Measurements from ENCODE around the gene SHBG.
"Not testable (repeated sequence)": the region's sequence is repeated elsewhere in the genome, so short reads cannot be mapped to it uniquely, and the experiment has no call there.

The SHBG gene, protein sequence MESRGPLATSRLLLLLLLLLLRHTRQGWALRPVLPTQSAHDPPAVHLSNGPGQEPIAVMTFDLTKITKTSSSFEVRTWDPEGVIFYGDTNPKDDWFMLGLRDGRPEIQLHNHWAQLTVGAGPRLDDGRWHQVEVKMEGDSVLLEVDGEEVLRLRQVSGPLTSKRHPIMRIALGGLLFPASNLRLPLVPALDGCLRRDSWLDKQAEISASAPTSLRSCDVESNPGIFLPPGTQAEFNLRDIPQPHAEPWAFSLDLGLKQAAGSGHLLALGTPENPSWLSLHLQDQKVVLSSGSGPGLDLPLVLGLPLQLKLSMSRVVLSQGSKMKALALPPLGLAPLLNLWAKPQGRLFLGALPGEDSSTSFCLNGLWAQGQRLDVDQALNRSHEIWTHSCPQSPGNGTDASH

DNA sequence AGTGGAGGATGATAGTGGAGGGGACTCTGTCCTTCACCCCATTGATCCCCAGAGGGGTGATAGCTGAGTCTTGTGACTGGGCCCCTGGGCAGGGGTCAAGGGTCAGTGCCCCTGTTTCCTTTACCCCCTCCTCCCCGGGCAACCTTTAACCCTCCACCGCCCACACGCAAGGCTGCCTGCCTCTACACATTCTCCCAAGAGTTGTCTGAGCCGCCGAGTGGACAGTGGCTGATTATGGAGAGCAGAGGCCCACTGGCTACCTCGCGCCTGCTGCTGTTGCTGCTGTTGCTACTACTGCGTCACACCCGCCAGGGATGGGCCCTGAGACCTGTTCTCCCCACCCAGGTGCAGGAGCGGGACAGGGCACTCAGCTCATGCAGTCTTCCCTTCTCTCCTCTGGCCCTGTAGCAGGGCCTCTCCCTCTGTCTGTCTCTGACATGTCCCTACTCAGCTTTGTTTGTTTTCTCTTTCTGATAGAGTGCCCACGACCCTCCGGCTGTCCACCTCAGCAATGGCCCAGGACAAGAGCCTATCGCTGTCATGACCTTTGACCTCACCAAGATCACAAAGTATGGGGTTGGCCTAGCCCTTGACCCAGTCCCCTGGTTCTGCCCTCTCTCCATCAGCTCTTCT is at the start of gene SHBG:
TSS of gene SHBG (plus strand) at position 197 of the 633 bp plus-strand sequence. CDS start at position 235, 38 bp downstream.
- no peak for DNase-seq (ENCODE audit: low read depth in 1 of 2, low spot score in 1 of 2)

DNA sequence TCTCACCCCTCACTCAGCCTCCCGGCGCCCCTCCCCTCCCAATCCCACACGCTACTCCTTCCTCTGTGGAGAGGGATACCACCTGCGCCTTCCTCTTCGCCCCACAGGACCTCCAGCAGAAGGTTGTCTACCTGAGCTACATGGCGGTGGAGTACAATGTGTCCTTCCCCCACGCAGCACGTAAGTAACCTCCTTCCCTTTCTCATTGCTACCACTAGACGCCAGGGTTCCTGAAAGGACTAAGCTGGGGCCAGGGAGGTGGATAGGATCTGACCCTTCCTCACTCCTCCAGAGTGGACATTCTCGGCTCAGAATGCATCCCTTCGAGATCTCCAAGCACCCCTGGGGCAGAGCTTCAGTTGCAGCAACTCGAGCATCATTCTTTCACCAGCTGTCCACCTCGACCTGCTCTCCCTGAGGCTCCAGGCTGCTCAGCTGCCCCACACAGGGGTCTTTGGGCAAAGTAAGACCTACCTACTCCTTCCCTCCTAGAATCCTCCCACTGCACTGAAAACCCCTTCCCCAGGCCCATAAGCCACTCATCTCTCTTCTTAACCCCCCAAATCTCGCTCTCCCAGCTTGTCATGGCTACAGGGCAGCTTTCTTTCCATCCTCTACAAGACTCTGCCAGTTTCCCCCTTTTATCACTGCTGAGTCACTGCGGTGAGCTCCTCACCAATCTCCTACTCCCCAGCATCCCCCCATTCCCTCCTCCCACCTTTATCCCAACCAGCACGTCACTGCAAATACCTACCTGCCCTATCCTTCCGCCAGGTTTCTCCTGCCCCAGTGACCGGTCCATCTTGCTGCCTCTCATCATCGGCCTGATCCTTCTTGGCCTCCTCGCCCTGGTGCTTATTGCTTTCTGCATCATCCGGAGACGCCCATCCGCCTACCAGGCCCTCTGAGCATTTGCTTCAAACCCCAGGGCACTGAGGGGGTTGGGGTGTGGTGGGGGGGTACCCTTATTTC is 49.0 kb upstream of the SHBG start:
- no peak for DNase-seq (ENCODE audit: low read depth in 1 of 2, low spot score in 1 of 2)

DNA sequence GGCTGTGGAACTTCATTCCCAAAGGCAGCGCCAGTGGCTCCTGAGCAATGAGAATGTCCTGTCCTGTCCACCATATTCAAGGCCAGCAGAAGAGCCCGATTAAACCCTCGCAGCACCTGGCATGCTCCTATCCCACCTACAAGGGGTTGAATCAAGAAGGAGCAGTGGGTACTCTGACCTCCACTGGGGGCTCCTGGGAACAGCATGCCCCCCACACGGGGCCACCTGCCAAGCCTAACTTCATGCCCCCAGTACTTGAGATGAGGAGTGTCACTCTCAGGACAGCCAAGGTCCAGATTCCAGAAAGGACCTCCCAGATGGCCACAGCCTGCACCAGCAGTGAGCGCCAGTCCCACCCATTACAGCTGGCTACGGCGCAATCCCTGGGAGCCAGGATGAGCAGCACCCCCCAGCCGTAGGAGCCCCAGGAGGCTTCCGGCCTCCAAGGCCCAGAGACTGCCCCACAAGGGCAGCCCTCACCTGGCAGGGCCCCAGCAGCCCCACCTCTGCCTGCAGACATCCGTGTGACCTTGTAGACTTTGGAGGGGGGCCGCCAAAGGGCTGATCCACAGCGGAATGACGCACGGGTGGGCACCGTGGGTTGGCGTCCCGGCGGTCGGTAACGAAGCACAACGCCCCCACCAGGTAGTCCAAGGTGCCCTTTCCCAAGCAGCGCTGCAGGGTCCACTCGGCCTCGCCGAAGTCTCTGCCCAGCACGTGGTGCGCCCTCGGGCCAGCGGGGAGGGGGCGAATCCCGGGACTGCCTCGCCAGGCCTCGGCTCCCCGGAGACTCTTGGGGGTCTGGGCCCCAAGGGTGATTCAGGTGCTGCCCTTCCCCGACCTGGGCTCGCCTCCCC is 47.3 kb upstream of the SHBG start:
- DNase-seq (ENCODE audit: low read depth in 1 of 2, low spot score in 1 of 2) = no peak

DNA sequence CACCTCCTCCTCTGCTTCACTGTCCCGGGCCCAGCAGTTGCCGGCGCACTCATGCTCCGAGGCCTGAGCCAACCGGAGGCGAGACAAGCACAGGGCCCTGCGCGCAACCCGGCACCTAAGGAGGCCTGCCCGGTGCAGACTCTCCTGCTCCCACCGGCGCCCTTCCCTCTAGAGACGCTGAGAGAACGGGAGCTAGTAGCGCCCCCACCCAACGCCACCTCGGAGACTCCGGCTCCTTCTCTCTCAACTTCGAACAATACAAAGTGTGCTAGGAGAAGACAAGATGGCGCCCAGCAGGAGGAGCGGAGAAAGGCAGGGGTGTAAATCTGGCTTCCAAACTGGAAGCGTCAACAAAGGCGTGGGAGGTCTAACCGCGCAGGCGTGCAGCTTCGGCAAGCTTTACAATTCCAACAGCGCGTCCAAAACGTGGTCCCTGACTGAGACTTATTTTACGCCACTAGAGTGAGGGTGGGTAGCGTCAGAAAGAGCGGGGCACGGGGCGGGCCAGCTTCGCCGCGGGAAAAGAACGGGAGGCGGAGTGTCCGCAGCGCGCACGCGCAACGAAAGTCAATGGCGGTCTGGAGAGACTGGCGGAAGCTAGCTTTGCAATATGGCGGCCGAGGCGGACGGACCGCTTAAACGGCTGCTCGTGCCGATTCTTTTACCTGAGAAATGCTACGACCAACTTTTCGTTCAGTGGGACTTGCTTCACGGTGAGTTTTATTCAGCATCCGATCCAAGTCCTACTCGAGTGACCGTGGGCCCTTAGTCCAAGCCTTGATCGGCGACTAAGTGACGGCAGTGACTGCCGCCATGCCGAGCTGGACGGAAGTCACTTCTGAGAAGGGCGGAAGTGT is 46.5 kb upstream of the SHBG start, which contains the start of gene MPDU1:
TSS of gene MPDU1 (plus strand) at position 600 of the 857 bp plus-strand sequence. CDS start at position 611, 11 bp downstream.
- DNase-seq (ENCODE audit: low read depth in 1 of 2, low spot score in 1 of 2) = peak; percentile 91

DNA sequence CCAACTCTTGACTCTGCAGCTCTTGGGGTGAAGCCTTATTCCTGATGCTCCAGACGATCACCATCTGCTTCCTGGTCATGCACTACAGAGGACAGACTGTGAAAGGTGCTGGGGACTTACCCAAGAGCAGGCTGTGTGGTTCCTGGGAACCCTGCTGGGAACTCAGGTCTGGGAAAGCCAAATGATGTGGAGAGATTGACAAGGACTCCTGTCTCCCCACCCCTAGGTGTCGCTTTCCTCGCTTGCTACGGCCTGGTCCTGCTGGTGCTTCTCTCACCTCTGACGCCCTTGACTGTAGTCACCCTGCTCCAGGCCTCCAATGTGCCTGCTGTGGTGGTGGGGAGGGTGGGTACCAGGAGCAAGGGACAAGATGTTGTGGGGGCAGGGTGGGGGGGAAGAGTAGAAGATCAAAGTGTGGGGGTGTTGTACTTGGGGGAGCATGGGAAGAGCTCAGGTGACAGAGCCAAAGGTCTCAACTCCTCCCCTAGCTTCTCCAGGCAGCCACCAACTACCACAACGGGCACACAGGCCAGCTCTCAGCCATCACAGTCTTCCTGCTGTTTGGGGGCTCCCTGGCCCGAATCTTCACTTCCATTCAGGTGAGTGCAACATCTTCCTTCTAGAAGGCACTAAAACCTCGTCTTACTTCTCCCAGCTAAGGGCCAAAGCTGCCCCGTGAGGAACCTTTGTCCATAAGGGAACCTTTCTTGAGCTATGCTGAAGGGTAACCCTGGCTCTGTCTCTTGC is 43.1 kb upstream of the SHBG start:
- DNase-seq (ENCODE audit: low read depth in 1 of 2, low spot score in 1 of 2) = no peak

DNA sequence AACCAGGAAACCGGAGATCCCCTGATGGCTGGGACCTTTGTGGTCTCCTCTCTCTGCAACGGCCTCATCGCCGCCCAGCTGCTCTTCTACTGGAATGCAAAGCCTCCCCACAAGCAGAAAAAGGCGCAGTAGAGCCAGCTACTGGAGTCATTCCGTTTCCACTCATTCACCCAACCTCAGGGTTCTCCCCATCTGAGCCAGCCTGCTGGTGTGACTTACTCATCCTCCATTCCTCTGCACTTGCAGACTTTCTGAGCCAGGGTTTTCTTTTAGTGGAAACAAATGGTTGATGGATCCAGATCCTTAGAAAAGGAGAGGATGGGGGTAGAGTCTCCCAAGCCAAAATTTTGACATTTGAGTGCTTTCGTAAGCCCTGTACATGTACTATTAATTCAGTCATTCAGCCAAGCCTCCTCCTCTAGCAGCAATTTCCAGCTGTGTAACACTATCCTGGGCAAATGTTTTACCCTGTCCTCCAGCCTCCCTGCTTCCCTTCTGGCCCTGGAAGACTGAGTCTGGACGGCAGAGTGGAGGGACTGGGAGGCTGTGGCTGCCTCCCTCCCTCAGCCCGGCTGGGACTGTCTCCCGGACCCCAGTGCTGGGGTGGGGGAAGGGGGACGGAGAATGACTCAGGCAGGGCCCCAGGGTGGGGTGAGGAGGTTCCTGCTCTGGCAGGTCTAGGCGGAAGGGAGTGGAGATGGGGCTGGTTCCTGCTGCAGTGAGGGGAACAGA is 42.3 kb upstream of the SHBG start:
- no peak for DNase-seq (ENCODE audit: low read depth in 1 of 2, low spot score in 1 of 2)

DNA sequence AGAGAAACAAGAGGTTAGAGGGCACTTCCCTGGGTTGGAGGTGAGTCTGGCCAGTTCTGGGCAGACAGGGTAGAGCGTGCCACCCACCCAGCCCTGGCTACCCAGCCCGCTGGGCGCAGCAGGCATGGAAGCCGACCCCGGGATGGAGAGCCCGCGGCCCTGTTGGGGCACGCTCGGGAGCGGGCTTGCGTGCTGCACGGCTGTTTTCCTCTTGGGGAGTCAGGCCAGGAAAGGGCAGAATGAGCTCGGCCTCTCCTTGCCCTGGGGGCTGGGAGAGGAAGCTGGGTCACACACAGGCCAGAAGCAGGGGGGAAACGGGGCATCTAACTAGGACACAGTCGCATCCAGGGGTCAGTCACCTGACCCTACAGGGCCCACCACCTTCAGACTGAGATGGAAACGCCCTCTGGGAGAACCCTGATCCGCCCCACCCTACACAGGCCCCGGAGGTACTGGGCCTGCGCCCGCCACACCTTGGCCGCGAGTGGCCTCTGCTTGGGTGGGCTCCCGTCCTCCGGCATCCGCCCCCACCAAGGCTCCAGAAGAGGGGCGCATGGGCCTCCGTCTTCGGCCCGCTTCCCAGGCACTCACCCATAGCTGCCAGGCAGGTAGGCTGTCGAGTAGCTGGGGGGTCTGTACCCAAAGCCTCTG is 41.3 kb upstream of the SHBG start:
- no peak for DNase-seq (ENCODE audit: low read depth in 1 of 2, low spot score in 1 of 2)

DNA sequence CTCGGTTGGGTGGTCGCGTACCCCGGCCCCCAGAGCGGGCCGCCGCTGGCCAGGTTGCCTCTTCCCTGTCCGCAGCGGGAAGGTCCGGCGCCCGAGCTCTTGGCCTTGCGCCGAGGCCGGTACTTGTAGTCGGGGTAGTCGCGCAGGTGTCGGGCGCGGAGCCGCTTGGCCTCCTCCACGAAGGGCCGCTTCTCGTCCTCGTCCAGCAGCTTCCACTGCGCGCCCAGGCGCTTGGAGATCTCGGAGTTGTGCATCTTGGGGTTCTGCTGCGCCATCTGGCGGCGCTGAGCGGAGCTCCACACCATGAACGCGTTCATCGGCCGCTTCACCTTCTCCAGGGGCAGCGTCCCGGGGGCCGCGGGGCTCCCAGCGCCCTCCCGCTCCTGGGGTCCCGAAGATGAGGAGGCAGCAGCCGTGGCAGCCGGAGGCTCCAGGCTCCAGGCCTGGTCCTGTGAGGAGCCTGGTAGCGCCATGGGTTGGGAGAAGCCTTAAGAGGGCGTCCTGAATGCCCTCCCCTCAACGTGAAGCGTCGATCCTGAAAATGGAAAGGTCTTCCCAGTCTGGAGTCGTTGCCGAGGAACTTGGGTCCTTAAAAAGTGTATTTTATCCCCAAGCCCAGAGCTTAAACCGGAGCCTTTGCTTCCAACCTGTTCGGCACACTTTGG is 40.6 kb upstream of the SHBG start:
- peak; percentile 34 to 57 for DNase-seq (ENCODE audit: low read depth in 1 of 2, low spot score in 1 of 2)

DNA sequence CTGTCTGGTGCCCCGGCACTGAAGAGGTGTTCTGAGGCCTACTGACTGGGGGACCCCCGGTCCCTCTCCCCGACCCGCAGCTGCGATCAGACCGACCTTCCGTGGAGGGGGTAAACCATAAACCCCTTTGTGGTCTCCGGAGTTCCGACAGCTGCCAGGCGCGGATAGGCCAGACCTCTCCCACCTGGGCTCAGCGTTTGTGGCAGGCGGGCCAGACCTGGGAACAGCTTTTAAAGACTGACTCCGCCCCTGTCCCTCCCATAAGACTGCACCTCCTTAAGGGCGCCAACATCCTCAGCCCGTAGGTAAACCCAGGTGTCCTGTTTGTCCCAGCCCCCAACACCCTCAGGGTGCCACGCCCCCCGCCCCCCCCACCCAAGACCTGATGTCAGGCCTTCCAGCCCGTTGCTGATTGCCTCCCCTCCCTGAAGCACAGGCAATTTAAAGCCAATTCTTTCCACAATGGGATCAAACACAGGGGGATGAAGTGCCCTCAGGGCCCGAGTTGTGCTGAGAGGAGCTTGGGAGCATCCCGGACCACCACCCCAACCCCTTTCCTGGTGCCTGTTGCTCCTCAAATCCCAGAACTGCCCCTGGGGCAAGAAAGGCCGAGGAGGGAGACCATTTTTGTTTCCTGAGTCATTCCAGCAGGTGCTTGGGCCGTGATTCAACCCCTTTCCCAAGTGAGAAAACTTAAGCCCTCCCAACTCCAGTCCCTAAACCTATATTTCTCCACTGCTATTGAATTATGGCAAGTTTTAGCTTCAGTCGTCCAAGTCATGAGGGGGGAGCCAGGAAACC is 39.8 kb upstream of the SHBG start, which contains the start of gene SOX15:
TSS of gene SOX15 (minus strand) at position 204 of the 801 bp plus-strand sequence. CDS start 418 bp downstream, outside the sequence.
- DNase-seq (ENCODE audit: low read depth in 1 of 2, low spot score in 1 of 2) = no peak

DNA sequence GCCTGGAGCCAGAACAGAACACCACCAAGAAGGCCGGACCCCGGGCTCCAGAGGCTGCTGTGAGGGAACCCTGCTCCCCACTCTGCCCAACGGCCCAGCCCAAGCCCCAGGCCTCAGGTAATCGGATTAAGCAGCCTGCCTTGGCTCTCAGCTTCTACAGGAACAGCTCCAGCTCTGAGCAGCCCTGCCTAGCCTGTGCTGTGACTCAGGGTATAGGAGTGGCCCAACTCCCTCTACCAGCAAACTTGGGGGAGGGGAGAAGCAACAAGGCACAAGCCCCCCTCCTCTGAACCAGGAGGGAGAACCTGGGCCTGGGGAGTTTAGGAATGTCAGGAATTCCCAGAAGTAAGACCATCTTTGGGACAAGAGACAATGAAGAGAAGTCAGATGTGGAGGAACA is 39.2 kb upstream of the SHBG start:
- no peak for DNase-seq (ENCODE audit: low read depth in 1 of 2, low spot score in 1 of 2)

DNA sequence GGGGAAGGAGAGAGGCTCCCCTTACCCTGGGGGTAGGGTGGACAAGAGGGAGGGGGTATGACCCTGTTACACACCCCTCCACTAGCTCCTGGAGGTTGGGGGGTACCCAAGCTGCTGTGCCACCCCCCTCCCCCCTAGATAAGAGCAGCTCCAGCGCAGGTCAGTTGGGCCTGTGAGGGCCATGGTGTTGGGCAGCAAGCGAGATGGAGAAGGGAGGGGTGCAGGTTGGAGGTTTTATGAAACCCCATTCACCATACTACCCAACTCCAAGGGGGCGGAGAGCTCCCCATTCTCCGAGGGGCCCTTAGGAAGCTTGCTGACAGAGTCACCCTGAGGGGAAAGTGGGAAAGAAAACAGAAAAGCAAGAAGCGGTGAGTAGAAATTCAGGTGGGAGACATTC is 38.3 kb upstream of the SHBG start:
- no peak for DNase-seq (ENCODE audit: low read depth in 1 of 2, low spot score in 1 of 2)

DNA sequence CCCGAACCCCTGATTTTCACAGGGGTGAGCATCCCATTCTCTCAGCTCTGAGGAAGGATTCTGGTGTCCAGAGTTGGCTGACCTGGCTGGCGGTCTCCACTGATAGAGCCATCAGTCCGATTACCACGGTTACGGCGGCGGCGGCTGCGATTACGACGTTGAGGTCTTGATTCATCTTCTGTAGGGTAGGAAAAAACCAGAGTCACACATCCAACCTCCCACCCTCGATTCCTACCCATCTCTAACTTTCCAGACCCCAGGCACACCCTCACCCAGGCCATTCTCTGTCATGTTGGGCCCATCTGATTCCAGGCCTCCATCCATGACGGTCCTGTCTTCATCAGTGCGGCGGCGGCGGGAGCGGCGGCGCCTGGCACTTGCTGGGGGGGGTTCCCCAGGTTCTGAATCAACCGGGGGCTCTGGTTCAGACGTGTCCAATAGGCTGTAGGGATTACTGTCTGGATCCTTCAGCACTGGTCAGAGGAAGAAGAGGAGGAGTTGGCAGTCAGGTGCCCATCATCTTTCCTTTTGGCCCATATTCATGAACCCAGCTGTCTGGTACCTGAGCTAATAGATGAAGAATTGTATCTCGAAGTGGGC is 37.4 kb upstream of the SHBG start:
- DNase-seq (ENCODE audit: low read depth in 1 of 2, low spot score in 1 of 2) = no peak

DNA sequence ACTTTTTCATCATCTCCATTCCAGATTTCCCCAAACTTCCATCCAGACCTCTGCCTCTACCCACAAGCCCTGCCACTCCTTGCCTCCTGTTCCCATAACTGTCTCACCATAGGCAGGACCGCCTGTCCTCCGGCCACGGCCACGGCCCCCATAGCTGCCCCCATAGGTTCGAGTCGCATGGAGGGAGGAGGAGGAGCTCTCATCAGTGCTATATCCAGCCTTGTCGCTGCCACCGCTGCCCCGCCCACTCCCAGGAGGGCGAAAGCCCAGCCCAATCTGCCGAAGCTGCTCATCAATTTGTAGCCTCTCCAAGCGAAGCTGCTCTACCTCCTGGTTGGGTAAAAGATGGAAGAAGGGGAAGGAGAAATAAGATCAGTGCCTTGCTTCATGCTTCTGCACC is 36.6 kb upstream of the SHBG start:
- no peak for DNase-seq (ENCODE audit: low read depth in 1 of 2, low spot score in 1 of 2)

DNA sequence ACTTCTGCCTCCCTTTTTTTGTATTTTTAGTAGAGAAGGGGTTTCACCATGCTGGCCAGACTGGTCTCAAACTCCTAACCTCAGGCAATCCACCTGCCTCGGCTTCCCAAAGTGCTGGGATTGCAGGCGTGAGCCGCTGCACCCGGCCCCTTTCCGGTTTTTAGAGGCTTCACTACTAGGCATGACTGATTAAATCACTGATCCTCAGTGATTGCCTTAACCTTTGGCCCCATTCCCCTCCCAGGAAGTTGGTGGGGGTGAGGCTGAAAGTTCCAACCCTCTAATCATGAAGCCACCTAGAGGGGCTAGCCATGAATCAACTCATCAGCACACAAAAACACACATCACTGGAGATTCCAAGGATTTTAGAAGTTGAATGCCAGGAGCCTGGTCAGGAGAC is 32.4 kb upstream of the SHBG start:
- not testable (repeated sequence) for DNase-seq (ENCODE audit: low read depth in 1 of 2, low spot score in 1 of 2)

DNA sequence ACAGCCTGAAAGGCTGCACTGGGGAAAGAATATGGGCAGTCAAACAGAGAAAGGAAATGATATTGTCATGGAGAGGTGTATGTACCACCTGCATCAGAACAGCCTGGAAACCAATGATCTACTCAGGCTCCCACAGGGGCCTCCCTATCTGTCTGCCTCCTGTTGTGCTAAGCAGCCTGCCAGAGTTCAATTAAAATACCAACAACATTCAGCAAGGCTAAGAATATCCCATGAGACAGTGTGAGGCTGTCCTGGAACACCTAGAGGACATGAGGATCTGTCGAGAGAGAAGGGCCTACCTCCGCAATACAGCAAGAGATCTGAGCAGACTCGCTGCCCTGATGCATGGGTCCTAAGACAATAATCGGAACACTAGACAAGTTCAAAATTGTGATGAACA is 23.7 kb upstream of the SHBG start:
- no peak for DNase-seq (ENCODE audit: low read depth in 1 of 2, low spot score in 1 of 2)

DNA sequence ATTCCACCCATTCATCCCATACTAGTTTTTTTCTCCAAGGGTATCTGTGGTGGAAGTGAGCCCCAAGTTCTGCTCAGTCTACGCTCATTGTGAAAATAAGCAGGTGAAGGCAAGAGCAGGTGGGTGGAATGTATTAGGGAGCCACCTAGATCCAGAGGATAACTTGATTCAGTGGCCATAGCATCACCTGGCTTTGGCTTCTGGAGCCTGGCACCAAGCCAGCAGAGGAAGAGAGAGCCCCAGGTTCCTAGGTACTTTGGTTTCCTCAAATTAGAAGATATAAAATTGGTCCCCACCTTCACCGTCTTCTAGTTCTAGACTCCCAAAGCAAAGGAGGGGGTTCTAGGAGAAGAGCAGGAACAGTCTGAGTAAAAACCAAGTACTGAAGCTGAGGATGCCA is 19.3 kb upstream of the SHBG start:
- no peak for DNase-seq (ENCODE audit: low read depth in 1 of 2, low spot score in 1 of 2)

Measured in stimulated activated CD4-positive, alpha-beta T cell treated with anti-CD3 and anti-CD28 coated beads, Interleukin-15, amount 100 ng/mL, for 1 hour (primary cell).